Measurements from ENCODE around the gene TOP3B. TPM values are rescaled to one million over a fixed set of nuclear protein-coding genes. Genes with fewer than 3 reads are reported as not detected.

TOP3B gene
- total and polyA plus RNA-seq, 9 of the 15 experiments (the other 6 are each of a cell fraction or from before 2014, with no cell fraction given) = 3.0 to 188 (median 112) TPM

GRCh38 chr22:21964234-21964633, 18.4 kb downstream of the TOP3B start (continued):
- TF ChIP-seq ZBTB5 (IDR thresholded peaks at IDR 0.05) (no peak), ZNF212 (CRISPR knock-in tag; IDR thresholded peaks at IDR 0.05) (no peak), ATF1 (CRISPR knock-in tag; IDR thresholded peaks at IDR 0.05) (0 out of 2 replicates have a peak, but pooled peaks have one; percentile 27), ATF1 (tag; IDR thresholded peaks at IDR 0.05) (no peak), ZNF830 (CRISPR knock-in tag; IDR thresholded peaks at IDR 0.05) (0 out of 2 replicates have a peak, but pooled peaks have one; percentile 32), PML (IDR thresholded peaks at IDR 0.05; ENCODE audit: low read length) (peak; percentile 15; the same call in 1 of the 2 replicates), U2AF2 (optimal IDR thresholded peaks at IDR 0.05; ENCODE audit: low read depth, low read length) (no peak), ZBTB43 (CRISPR knock-in tag; IDR thresholded peaks at IDR 0.05) (no peak), SUPT5H (IDR thresholded peaks at IDR 0.05) (peak; percentile 45; the same call in 1 of the 2 replicates), MLX (CRISPR knock-in tag; conservative IDR thresholded peaks at IDR 0.05) (0 out of 4 replicates have a peak, but pooled peaks have one; percentile 6 to 30), THRB (CRISPR knock-in tag; conservative IDR thresholded peaks at IDR 0.05) (no peak), U2AF1 (optimal IDR thresholded peaks at IDR 0.05; ENCODE audit: low read depth, low read length) (no peak), E2F8 (IDR thresholded peaks at IDR 0.05; ENCODE audit: low read depth, partially characterized antibody) (no peak), SAFB2 (IDR thresholded peaks at IDR 0.05; ENCODE audit: borderline replicate concordance, low read depth, low read length, severe bottlenecking) (no peak), MCM5 (IDR thresholded peaks at IDR 0.05; ENCODE audit: low read depth) (no peak)
- TF ChIP-seq, protein P1, sequence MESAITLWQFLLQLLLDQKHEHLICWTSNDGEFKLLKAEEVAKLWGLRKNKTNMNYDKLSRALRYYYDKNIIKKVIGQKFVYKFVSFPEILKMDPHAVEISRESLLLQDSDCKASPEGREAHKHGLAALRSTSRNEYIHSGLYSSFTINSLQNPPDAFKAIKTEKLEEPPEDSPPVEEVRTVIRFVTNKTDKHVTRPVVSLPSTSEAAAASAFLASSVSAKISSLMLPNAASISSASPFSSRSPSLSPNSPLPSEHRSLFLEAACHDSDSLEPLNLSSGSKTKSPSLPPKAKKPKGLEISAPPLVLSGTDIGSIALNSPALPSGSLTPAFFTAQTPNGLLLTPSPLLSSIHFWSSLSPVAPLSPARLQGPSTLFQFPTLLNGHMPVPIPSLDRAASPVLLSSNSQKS (CRISPR knock-in tag; IDR thresholded peaks at IDR 0.05) = no peak
- TF ChIP-seq, protein P2, sequence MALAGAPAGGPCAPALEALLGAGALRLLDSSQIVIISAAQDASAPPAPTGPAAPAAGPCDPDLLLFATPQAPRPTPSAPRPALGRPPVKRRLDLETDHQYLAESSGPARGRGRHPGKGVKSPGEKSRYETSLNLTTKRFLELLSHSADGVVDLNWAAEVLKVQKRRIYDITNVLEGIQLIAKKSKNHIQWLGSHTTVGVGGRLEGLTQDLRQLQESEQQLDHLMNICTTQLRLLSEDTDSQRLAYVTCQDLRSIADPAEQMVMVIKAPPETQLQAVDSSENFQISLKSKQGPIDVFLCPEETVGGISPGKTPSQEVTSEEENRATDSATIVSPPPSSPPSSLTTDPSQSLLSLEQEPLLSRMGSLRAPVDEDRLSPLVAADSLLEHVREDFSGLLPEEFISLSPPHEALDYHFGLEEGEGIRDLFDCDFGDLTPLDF (CRISPR knock-in tag; IDR thresholded peaks at IDR 0.05) = no peak
